HepG2 (cell line): ENCODE measurements around the gene ADI1. TPM values are rescaled to one million over a fixed set of nuclear protein-coding genes. Genes with fewer than 3 reads are reported as not detected.
A peak's percentile ranks its signal among the peaks of the same experiment; 100 is the strongest.

ENCODE experiments used
- AHDC1 ChIP-seq: sonication (generic); formaldehyde crosslinking; IDR thresholded peaks from 2 replicates; pipeline ENCODE4 v1.5.1; 2020; ENCODE audit warnings: mild to moderate bottlenecking, missing genetic modification reagents, borderline replicate concordance
- ATM ChIP-seq: fragments of 450-650 bp; IDR thresholded peaks from 2 replicates; pipeline ENCODE4 v1.7.1; 2017; ENCODE audit warnings: mild to moderate bottlenecking, borderline replicate concordance
- CHCHD3 ChIP-seq: sonication (generic); formaldehyde crosslinking; IDR thresholded peaks from 2 replicates; pipeline ENCODE4 v1.8.0; 2022; ENCODE audit warnings: mild to moderate bottlenecking, missing genetic modification reagents, moderate library complexity
- NFATC3 ChIP-seq: sonication (generic); formaldehyde crosslinking; IDR thresholded peaks from 2 replicates; pipeline ENCODE4 v1.5.1; 2020; ENCODE audit warnings: mild to moderate bottlenecking, missing genetic modification reagents
- PHF21A ChIP-seq: sonication (generic); formaldehyde crosslinking; IDR thresholded peaks from 2 replicates; pipeline ENCODE4 v1.5.0; 2020; ENCODE audit warnings: mild to moderate bottlenecking, missing genetic modification reagents
- SNRNP70 ChIP-seq: fragments of 200-400 bp; formaldehyde crosslinking; IDR thresholded peaks from 2 replicates; pipeline ENCODE4 v1.6.1; 2017; ENCODE audit warnings: mild to moderate bottlenecking, low read depth, low read length, moderate library complexity
- SP5 ChIP-seq: IDR thresholded peaks from 2 replicates; pipeline ENCODE4 v1.6.1; 2016; ENCODE audit warnings: low read depth, borderline replicate concordance
- STAT5B ChIP-seq: sonication (generic); formaldehyde crosslinking; IDR thresholded peaks from 2 replicates; pipeline ENCODE4 v1.4.0; 2020; ENCODE audit warnings: missing genetic modification reagents
- THRA ChIP-seq: sonication (generic); formaldehyde crosslinking; IDR thresholded peaks from 2 replicates; pipeline ENCODE4 v1.4.0; 2020; ENCODE audit warnings: missing genetic modification reagents, borderline replicate concordance
- ZNF20 ChIP-seq: sonication (generic); formaldehyde crosslinking; IDR thresholded peaks from 2 replicates; pipeline ENCODE4 v1.4.0; 2020; ENCODE audit warnings: mild to moderate bottlenecking, moderate library complexity, missing genetic modification reagents
- ZNF280B ChIP-seq: sonication (generic); formaldehyde crosslinking; IDR thresholded peaks from 2 replicates; pipeline ENCODE4 v1.5.0; 2020; ENCODE audit warnings: missing genetic modification reagents, mild to moderate bottlenecking, borderline replicate concordance
- ZNF430 ChIP-seq: sonication (generic); formaldehyde crosslinking; IDR thresholded peaks from 2 replicates; pipeline ENCODE4 v1.9.0; 2021; ENCODE audit warnings: mild to moderate bottlenecking, missing genetic modification reagents
- ZNF792 ChIP-seq: IDR thresholded peaks from 2 replicates; pipeline ENCODE4 v1.6.1; 2016
- ZNF800 ChIP-seq: sonication (generic); formaldehyde crosslinking; IDR thresholded peaks from 2 replicates; pipeline ENCODE4 v1.4.0; 2020; ENCODE audit warnings: missing genetic modification reagents
- ZNF816 ChIP-seq: sonication (generic); formaldehyde crosslinking; IDR thresholded peaks from 2 replicates; pipeline ENCODE4 v1.8.0; 2022; ENCODE audit warnings: missing genetic modification reagents, mild to moderate bottlenecking, borderline replicate concordance
- polyA plus RNA-seq, 8 experiments: library from polyadenylated mRNA; depleted of rRNA in 3 of 8; stranded (reverse) in 7 of 8; unstranded in 1 of 8; fragments of >200 nt; fragmentation: Illumina TruSeq in 4 of 8; extraction: Trizol in 4 of 8; gene quantifications; 2 replicates each; pipeline versions ENCODE4 v1.2.1 to v1.2.3, GENCODE V29; 2011 to 2016; ENCODE audit warnings: low read depth in 4 of 8, missing spikeins in 1 of 8, mixed read lengths in 1 of 8; ENCODE audit not compliant: insufficient read depth in 1 of 8
- total RNA-seq, 5 experiments: library from RNA; depleted of rRNA; stranded (reverse); fragments of >200 nt; fragmentation: Illumina TruSeq; extraction: Trizol; gene quantifications; 2 replicates each; pipeline ENCODE4 v1.2.3, GENCODE V29; 2016; ENCODE audit warnings: low read depth in 1 of 5

ADI1 gene
- total and polyA plus RNA-seq, 2 of the 13 experiments (the other 11 are each of a cell fraction or from before 2014, with no cell fraction given) = 28.7 to 123 TPM

- peak; percentile 73 for TF ChIP-seq AHDC1 (CRISPR knock-in tag)
- TF ChIP-seq SP5 (CRISPR knock-in tag) = no peak
- no peak for TF ChIP-seq CHCHD3 (CRISPR knock-in tag)
- peak; percentile 24; the same call in 1 of the 2 replicates for TF ChIP-seq NFATC3
- peak; percentile 77 for TF ChIP-seq THRA (CRISPR knock-in tag)
- peak; percentile 55; the same call in 1 of the 2 replicates for TF ChIP-seq ZNF280B
- 0 out of 2 replicates have a peak, but pooled peaks have one; percentile 57 for TF ChIP-seq STAT5B (CRISPR knock-in tag)
- TF ChIP-seq ATM = no peak
- TF ChIP-seq ZNF816 = peak; percentile 96; the same call in 1 of the 2 replicates
- TF ChIP-seq ZNF792 = peak; percentile 94; the same call in 1 of the 2 replicates
- TF ChIP-seq ZNF20 (CRISPR knock-in tag) = peak; percentile 94; the same call in 1 of the 2 replicates
- no peak for TF ChIP-seq SNRNP70
- peak; percentile 85 for TF ChIP-seq ZNF800 (CRISPR knock-in tag)
- TF ChIP-seq PHF21A = peak; percentile 89
- TF ChIP-seq ZNF430 (CRISPR knock-in tag) = peak; percentile 87; the same call in 1 of the 2 replicates
Measured at GRCh38 chr2:3519255-3520205, at the start of gene ADI1 (continued).
